ENCODE measurements around the gene SUSD4.
A peak's percentile ranks its signal among the peaks of the same experiment; 100 is the strongest.
"Not testable (repeated sequence)": the region's sequence is repeated elsewhere in the genome, so short reads cannot be mapped to it uniquely, and the experiment has no call there.

The SUSD4 gene

GRCh38 chr1:223291796-223292195 lies 72.2 kb downstream of the SUSD4 start:
- DNase-seq (ENCODE audit: low spot score): no peak

GRCh38 chr1:223290397-223290796 lies 73.6 kb downstream of the SUSD4 start:
- DNase-seq (ENCODE audit: low spot score): no peak

- DNase-seq (ENCODE audit: low spot score): no peak
Observed at GRCh38 chr1:223289621-223290020, 74.4 kb downstream of the SUSD4 start.

- DNase-seq (ENCODE audit: low spot score): no peak
Observed at GRCh38 chr1:223288826-223289225, 75.2 kb downstream of the SUSD4 start.

- DNase-seq (ENCODE audit: low spot score): no peak
Observed at GRCh38 chr1:223285452-223285851, 78.5 kb downstream of the SUSD4 start.

GRCh38 chr1:223283697-223284096 lies 80.3 kb downstream of the SUSD4 start:
- not testable (repeated sequence) for DNase-seq (ENCODE audit: low spot score)

GRCh38 chr1:223278311-223278710 lies 85.7 kb downstream of the SUSD4 start:
- DNase-seq (ENCODE audit: low spot score): not testable (repeated sequence)

GRCh38 chr1:223276029-223276428 lies 87.9 kb downstream of the SUSD4 start:
- no peak for DNase-seq (ENCODE audit: low spot score)

GRCh38 chr1:223273511-223273910 lies 90.5 kb downstream of the SUSD4 start:
- DNase-seq (ENCODE audit: low spot score): no peak

GRCh38 chr1:223271085-223271781 lies 92.7 kb downstream of the SUSD4 start:
- DNase-seq (ENCODE audit: low spot score): no peak

- no peak for DNase-seq (ENCODE audit: low spot score)
Observed at GRCh38 chr1:223270155-223270554, 93.8 kb downstream of the SUSD4 start.

- DNase-seq (ENCODE audit: low spot score): no peak
Observed at GRCh38 chr1:223269006-223269405, 95.0 kb downstream of the SUSD4 start.

GRCh38 chr1:223266632-223267172 lies 97.3 kb downstream of the SUSD4 start:
- DNase-seq (ENCODE audit: low spot score): no peak

GRCh38 chr1:223264983-223265908 lies 98.7 kb downstream of the SUSD4 start:
- DNase-seq (ENCODE audit: low spot score): no peak

- DNase-seq (ENCODE audit: low spot score): no peak
Observed at GRCh38 chr1:223264529-223264928, 99.4 kb downstream of the SUSD4 start.

GRCh38 chr1:223261914-223262313 lies 102.1 kb downstream of the SUSD4 start:
- DNase-seq (ENCODE audit: low spot score): no peak

- no peak for DNase-seq (ENCODE audit: low spot score)
Observed at GRCh38 chr1:223260712-223261111, 103.3 kb downstream of the SUSD4 start.

GRCh38 chr1:223259462-223259861 lies 104.5 kb downstream of the SUSD4 start:
- no peak for DNase-seq (ENCODE audit: low spot score)

- DNase-seq (ENCODE audit: low spot score): peak; percentile 44
Observed at GRCh38 chr1:223258751-223259198, 105.2 kb downstream of the SUSD4 start.

GRCh38 chr1:223257856-223258550 lies 106.0 kb downstream of the SUSD4 start:
- no peak for DNase-seq (ENCODE audit: low spot score)

- no peak for DNase-seq (ENCODE audit: low spot score)
Observed at GRCh38 chr1:223256034-223256433, 107.9 kb downstream of the SUSD4 start.

- no peak for DNase-seq (ENCODE audit: low spot score)
Observed at GRCh38 chr1:223253916-223254315, 110.1 kb downstream of the SUSD4 start.
